Testis (tissue), 3 donors: ENCODE results near the gene TICRR. TPM values are rescaled to one million over a fixed set of nuclear protein-coding genes. Genes with fewer than 3 reads are reported as not detected.

Experiments used
- DNase-seq: peaks from one replicate; pipeline ENCODE4 v3.0.0-alpha.2; 2019
- H3K27ac ChIP-seq, 2 donors: fragments of 200-600 bp; sonication (generic); one replicate each; pipeline ENCODE4 v1.5.1; 2019
- H3K27me3 ChIP-seq: fragments of 200-600 bp; sonication (generic); one replicate; pipeline ENCODE4 v1.5.1; 2019
- H3K36me3 ChIP-seq: fragments of 200-600 bp; sonication (generic); one replicate; pipeline ENCODE4 v1.5.1; 2017; ENCODE audit warnings: low read depth; ENCODE audit errors: missing control alignments
- H3K4me1 ChIP-seq: fragments of 200-600 bp; sonication (generic); one replicate; pipeline ENCODE4 v1.5.1; 2019
- H3K4me3 ChIP-seq, 2 donors: fragments of 200-600 bp; sonication (generic); one replicate each; pipeline ENCODE4 v1.5.1; 2017 to 2019
- H3K9me3 ChIP-seq: fragments of 200-600 bp; sonication (generic); one replicate; pipeline ENCODE4 v1.5.1; 2017
- CTCF ChIP-seq, 3 experiments: fragments of 450-650 bp in 2 of 3; fragments of 200-600 bp in 1 of 3; sonication (generic) in 1 of 3; IDR thresholded peaks; one replicate each; pipeline ENCODE4 v1.5.1; 2016 to 2019; ENCODE audit warnings: antibody characterized with exemption in 3 of 3, mild to moderate bottlenecking in 2 of 3, moderate library complexity in 1 of 3
- POLR2A ChIP-seq: fragments of 450-650 bp; IDR thresholded peaks from one replicate; pipeline ENCODE4 v1.6.1; 2017; ENCODE audit warnings: antibody characterized with exemption, mild to moderate bottlenecking, moderate library complexity
- WGBS, 2 donors: methylation state at CpG; one replicate each; pipeline ENCODE4 v1.1.5; 2018; 5-methylcytosine and 5-hydroxymethylcytosine counted together
- intact Hi-C: fragments of 100-400 bp; cut with DNase I; formaldehyde crosslinking; loops from one replicate; pipeline ENCODE4 v1.15.1; 2023; ENCODE audit warnings: low total_unique reads
- polyA plus RNA-seq: library from polyadenylated mRNA; stranded (reverse); fragments of 350-450 nt; fragmentation: Illumina TruSeq; extraction: RNeasy Lipid Tissue Mini Kit (QIAGEN cat#74804); gene quantifications from one replicate; pipeline ENCODE4 v1.2.3, GENCODE V29; 2014; ENCODE audit warnings: low read depth, low replicate concordance; ENCODE audit not compliant: insufficient read depth
- total RNA-seq, 2 donors: library from RNA; depleted of rRNA; stranded (reverse); fragments of >200 nt; gene quantifications; one replicate each; pipeline ENCODE4 v1.2.3, GENCODE V29; 2016

TICRR gene
- total and polyA plus RNA-seq, 3 donors from 2014 or later: 3.0 to 8.4 (median 7.7) TPM

DNA sequence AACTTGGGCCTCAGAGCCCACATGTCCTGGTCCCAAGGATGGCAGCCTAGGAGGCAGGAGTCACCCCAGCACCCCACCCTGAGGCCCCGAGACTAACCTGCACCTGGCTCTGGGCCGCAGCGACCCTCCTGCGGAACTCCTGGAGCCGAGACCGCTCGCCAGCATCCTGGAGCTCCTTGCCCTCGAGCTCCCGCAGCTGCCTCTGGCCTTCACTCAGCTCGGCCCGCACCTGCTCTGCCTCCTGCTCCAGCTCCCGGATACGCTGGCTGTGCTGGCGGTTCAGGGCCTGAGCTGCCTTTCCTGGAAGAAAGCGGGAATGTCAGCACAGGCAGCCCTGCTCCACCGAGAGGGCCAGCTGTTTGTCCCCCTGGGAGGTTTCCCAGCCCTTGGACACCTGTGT is 66.8 kb downstream of the TICRR start:
- Histone ChIP-seq H3K4me3 (no peak overlapping the region), H3K4me1 (no peaks in the 10 kb centered on the region), H3K27ac (no peak overlapping the region), H3K9me3 (no peaks in the 10 kb centered on the region), H3K36me3 (no peaks in the 10 kb centered on the region), H3K27me3 (no peaks in the 10 kb centered on the region)
- DNase-seq: peak; percentile 11
- TF ChIP-seq CTCF (IDR thresholded peaks at IDR 0.05): no peak
- TF ChIP-seq POLR2A: no peak
- WGBS, 2 donors: 96 to 97% methylated on average over 6 to 16 of the region's 16 CpGs
- intact Hi-C loops: loop anchor here (10.0 kb wide), 1 partner anchor 93 kb away; no protein-coding TSS in a partner anchor

DNA sequence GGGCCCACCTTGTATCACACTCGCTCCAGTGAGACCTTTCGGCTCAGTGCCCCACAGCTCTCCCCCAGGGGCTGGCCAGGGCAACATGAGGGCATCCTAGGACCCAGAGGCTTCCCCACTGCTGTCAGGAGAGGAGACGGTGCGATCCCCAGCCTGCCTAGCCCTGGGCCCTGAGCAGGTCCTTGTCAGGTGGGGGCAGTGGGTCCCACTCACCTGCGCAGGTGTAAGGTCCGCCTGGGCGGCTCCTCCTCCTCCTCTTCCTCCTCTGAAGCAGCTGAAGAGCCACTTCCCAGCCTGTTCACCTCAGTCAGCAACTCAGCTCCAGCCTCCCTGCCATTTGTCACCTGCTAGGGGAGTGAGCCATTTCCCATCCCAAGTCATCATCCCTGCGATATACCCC is 70.4 kb downstream of the TICRR start:
- Histone ChIP-seq H3K27ac (no peak overlapping the region), H3K27me3 (no peaks in the 10 kb centered on the region), H3K9me3 (no peaks in the 10 kb centered on the region), H3K4me3 (no peak overlapping the region), H3K4me1 (no peaks in the 10 kb centered on the region), H3K36me3 (no peaks in the 10 kb centered on the region)
- DNase-seq: no peak
- intact Hi-C loops: loop anchor here (10.0 kb wide), 1 partner anchor 89 kb away; no protein-coding TSS in a partner anchor
- TF ChIP-seq CTCF (IDR thresholded peaks at IDR 0.05) (no peak), POLR2A (no peak)
- 89 to 95% methylated on average over 7 to 8 of the region's 8 CpGs for WGBS, 2 donors

GRCh38 chr15:89646416-89647141 is 71.3 kb downstream of the TICRR start:
- Histone ChIP-seq H3K36me3 (no peaks in the 10 kb centered on the region), H3K4me3 (no peak overlapping the region), H3K9me3 (no peaks in the 10 kb centered on the region), H3K27ac (no peak overlapping the region), H3K27me3 (no peaks in the 10 kb centered on the region), H3K4me1 (no peaks in the 10 kb centered on the region)
- intact Hi-C loops: loop anchor here (10.0 kb wide), 1 partner anchor 88 kb away; no protein-coding TSS in a partner anchor
- WGBS, 2 donors: 77 to 86% methylated on average over 10 to 22 of the region's 22 CpGs
- no peak for DNase-seq
- TF ChIP-seq POLR2A (no peak), CTCF (IDR thresholded peaks at IDR 0.05) (no peak)

GRCh38 chr15:89647191-89647851 is 72.1 kb downstream of the TICRR start:
- intact Hi-C loops: loop anchor here (10.0 kb wide), 1 partner anchor 87 kb away; no protein-coding TSS in a partner anchor
- no peaks in the 10 kb centered on the region for H3K9me3 ChIP-seq

More at GRCh38 chr15:89647191-89647851, 72.1 kb downstream of the TICRR start:
- Histone ChIP-seq H3K4me3 (peak overlapping the region; percentile 18 to 26), H3K4me1 (no peaks in the 10 kb centered on the region), H3K27ac (no peak overlapping the region), H3K27me3 (no peaks in the 10 kb centered on the region), H3K36me3 (no peaks in the 10 kb centered on the region)
- DNase-seq: peak; percentile 89
- TF ChIP-seq POLR2A (no peak), CTCF (IDR thresholded peaks at IDR 0.05) (peak; percentile 66 to 79 (median 70))
- WGBS, 2 donors: 43 to 53% methylated on average over 23 to 25 of the region's 25 CpGs
